HG02588 (cell line): ENCODE results near the gene GP2.
"Not testable (repeated sequence)": the region's sequence is repeated elsewhere in the genome, so short reads cannot be mapped to it uniquely, and the experiment has no call there.

ENCODE experiments used
- ATAC-seq: cut with Tn5 transposase; IDR thresholded peaks from one replicate; pipeline ENCODE4 v1.9.1; 2021; ENCODE audit warnings: mild to moderate bottlenecking, moderate library complexity; ENCODE audit not compliant: unreplicated experiment

GP2 gene

DNA sequence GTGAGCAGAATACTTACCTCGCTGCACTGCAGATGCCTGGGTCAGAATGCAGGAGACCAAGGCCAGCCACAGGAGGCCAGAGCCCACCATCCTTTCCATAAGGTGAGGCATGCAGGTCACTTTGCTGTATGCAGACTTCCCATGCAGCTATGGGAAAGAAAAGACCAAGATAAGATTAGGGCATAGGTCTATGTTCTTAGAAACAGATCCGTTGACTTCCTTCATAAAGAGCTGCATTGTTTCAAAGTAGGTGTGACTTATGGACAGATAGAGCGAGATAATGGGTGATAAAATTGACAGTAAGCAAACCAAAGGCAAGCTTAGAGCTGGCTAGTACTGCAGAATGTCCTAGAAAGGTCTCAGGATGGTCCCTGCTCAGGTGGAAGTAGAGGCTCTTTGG, 992 bp downstream of the GP2 start:
- ATAC-seq: no peak

DNA sequence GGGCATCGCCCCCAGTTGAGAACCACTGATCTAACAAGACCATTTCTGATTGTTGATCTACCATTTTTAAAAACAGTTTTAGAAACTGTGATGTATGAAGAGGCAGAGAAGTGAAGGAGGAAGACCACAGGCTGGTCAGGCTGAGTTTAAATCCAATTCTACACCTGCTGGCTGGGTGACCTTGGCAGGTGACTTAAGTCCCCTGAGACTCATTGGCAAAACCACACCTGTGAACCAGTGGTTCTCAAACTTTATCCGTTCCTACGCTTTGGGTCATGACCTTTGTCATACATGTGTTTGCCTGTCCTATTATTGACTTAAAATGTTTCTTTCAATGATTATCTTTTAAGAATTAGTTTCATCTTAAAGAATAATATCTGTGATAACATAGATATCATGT, 2.3 kb downstream of the GP2 start:
- ATAC-seq: no peak

DNA sequence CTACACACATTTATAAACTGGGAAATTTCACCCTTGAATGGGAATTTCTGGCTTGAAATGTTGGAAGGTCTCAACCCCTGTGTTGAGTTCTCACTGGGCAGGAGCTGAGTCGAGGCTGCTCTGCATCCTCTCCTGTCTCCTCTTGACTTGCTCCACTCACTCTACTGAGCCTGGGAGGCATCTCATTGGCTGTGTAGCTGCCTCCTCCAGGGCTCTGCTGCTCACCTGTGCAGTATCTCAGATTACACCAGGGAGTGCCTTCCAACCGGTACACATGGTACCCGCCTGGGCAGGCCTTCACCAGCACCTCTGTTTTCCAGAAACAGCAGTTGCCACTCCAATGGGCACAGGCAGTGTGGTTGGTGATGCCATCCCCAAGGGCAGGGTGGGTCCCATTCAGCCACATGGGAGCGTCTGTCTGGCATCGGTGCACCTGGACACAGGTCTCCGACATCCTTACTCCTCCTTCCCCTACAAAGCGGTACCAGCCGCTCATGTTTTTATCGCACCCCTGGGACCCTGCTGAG, 3.7 kb downstream of the GP2 start:
- no peak for ATAC-seq

DNA sequence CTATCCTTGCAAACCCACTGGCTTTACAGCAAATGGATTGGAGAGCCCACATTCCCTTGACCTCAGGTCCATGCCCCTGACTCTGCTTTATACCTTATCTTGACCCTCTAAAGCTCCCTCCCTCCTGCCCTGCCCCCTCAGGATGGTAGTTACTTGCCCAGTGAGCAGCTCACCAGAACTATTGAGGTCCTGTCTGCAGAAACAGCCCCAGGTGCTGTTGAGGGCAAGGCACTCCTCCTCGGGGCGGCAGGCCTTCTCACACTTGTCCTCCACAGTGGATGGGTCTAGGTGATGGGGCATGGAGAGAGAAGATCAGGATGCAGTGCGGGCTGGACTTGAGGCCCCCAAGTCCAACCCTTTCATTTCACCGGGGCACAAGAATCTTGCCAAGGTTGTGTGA, 4.6 kb downstream of the GP2 start:
- no peak for ATAC-seq

DNA sequence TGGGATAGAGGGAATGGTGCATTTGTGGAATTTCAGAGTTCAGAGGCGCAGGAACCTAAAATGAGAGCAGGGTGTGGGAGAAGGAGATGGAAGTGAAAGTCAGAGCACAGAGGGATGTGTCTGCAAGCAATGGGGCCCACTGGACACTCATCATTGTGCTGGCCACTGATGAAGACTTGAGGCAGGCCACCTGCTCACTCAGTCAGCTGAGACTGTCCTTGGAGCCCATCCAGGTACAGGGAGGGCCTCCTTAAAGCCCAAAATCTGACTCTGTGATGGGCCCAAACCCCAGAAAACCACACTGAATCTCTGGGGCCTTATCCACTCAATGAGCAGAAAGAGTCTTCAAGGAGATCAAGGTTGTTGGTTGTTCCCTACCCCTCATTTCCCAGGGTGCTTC, 5.6 kb downstream of the GP2 start:
- no peak for ATAC-seq

DNA sequence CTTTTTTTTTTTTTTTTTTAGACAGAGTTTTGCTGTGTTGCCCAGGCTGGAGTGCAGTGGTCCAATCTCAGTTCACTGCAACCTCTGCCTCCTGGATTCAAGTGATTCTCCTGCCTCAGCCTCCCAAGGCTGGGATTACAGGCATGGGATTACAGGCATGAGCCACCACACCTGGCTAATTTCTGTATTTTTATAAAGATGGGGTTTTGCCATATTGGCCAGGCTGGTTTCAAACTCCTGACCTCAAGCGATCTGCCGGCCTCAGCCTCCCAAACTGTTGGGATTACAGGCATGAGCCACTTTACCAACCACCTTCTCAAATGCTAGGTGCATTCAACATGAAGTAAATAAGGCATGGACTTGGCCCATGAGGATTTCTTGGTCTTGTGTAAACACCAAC, 6.3 kb downstream of the GP2 start:
- not testable (repeated sequence) for ATAC-seq

DNA sequence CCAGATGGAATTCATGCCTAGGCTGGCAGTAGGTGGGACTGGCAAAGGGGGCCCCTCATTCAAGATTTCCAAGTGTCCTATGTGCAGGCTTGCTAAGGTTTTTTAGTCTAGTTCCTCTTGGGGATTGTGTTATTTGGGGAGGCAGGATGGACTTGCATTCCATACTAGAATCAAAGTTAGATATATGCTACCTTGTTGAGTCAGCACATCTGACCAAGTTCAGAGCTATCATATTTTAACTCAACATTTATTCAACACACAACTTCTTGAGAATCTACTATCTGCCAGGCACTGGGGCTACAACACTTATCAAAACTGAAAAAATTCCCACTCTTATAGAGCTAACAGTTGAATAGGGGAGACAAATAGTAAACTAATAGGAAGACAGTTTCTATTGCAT, 6.7 kb downstream of the GP2 start:
- no peak for ATAC-seq

DNA sequence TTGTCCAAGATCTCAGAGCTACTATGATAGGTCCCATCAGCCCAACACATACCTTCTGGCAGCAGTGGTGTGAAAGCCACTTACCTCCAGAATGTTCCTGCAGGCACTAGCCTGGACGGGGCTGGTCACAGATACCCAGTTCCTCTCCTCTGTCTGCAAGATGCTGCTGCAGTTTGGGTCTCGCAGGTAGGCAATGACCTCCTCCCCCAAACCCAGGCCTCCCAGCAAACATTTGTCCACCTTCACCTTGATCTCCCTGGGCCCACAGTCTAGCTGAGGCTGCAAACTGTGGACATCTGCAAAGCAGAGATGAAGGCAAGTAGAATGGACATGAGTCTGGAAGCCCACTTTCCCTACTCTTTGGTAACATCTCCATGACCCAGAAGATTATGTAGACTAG, 7.1 kb downstream of the GP2 start:
- ATAC-seq: no peak

DNA sequence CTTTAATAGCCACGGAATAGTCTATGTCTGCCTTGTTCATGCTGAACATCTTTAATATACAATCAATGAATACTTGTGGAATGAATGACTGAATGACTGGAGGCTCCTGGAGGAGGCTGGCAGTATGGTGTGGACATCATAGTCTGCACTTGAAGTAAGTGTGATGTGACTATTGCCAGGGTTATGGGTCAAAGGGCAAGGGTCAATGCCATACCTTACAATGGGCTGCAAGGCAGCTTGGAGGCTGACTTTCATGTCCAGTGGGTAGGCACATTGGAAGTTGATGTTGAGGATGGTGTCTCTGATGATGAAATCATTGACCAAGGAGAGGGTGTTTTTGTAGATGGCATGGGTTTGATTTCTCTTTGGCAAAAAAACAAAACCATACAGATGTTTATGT, 7.9 kb downstream of the GP2 start:
- ATAC-seq: no peak

DNA sequence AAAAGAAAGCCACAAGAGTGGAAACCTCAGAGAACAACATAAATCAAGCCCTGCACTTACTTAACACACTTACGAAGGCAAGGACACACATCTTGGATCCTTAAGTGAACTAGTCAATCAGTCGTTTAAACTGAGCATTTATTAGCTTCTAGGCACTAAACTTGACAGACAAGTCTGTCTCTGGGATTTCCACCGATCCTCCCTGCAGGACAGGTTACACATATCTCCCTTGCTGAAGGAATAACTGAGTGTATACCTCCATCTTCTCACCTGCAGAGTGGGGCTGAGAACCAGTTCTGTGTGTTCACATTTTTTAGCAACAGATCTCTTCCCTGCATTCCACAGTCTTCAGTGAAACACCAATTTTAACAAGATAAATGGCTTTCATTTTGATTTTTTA, 8.9 kb downstream of the GP2 start:
- no peak for ATAC-seq

DNA sequence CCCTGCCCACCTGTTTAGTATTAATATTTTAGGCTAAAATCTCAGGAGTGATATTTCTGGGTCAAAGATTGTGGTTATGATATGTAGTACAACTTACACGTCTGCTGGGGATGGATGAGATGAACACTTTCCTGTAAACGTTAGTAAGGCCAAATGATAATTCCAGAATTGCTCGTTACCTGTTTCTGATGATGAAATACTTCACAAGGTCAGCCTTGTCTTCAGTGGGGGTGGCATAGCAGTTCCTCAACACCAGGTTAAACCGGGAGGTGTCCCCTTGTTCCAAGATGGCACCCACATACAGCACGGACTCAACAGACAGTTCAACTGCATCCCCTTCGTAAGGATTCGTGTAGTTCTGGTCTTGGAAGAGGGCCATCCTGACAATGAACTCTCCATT, 9.3 kb downstream of the GP2 start:
- ATAC-seq: no peak

DNA sequence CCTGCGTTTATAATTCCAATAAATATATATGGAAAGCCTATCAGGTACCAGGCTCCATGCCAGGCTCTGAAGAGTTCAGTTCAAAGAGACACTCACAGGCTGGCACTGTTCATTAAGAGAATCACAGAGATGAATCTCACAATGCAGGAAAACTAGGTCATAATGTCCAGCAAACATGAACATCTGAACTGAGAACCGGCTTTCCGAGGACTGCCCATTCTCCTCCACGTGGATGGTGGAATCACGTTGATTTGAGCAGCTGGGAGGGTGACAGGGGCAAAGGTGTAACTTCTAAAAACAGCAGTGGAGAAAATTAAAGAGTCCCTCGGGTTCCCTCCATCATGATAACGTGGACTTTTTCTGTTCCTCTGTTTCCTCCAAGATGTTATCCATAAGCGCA, 10.2 kb downstream of the GP2 start:
- ATAC-seq: no peak

DNA sequence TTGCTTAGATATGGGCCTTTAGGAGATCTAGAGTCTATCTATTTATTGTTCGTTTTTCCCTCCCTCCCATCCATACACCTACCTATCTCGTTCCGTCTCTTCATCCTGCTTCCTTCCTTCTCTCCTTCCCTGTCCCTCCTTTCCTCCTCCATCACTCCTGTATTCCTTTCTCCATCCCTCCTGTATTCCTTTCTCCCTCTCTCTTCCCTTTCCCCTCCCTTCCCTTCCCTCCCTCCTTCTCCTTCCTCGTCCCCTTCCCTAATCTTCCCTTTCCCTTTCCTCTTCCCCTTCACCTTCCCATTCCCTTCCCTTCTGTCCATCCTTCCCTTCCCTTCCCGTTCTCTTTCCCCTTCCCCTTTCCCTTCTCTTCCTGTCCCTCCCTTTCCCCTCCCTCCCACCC, 10.6 kb downstream of the GP2 start:
- no peak for ATAC-seq

DNA sequence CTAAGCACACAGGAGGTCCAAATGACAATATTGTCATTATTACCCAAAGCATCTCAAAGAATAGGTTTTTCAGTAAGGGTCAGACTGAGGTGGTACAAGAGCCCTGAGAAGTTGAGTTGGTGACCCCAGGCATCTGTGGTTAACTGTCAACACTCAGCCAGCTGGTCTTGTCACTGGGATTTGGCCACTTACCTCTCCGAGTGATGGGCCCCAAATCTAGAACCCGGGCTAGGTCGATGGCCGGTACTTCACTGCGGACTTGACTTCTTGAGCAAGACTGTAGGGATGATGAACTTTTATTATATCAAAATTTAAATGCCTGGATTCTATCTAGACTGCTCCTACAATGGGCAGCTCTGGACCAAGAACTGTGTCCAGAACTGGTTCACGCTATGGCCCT, 11.5 kb downstream of the GP2 start:
- ATAC-seq: no peak

DNA sequence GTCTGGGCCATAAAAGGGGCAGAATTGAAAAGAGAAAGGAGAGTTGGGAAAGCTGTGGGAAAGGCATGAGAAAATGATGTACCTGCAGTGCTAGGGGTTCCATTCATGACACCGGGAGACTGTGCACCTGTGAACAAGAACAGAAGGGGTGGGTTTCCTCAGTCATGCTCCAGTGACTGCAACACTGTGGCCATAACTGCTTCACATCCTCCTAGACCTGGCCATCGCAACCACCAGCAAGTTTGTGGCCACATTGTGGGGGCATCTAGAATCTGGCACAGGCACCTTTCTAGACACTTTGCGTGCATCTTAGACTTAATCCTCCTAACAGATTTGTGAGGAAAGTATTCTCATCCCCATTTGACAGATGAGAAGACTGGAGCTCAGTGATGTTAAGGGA, 12.7 kb downstream of the GP2 start:
- no peak for ATAC-seq

DNA sequence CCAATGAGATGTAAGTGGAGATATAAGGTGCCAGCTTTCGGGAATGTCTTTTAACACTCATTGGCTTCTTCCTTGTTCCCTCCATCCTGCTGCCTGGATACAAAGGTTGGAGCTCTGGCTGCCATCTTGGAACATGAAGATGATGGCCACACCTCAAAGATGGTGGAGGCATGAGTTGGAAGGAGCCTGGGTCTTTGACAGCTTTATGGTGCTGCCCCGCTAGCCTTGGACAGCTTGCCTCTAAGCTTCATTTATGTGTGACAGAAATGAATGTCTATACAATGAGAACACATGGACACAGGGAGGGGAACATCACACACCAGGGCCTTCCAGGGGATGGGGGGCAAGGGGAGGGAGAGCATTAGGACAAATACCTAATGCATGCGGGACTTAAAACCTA, 13.6 kb downstream of the GP2 start:
- ATAC-seq: no peak

DNA sequence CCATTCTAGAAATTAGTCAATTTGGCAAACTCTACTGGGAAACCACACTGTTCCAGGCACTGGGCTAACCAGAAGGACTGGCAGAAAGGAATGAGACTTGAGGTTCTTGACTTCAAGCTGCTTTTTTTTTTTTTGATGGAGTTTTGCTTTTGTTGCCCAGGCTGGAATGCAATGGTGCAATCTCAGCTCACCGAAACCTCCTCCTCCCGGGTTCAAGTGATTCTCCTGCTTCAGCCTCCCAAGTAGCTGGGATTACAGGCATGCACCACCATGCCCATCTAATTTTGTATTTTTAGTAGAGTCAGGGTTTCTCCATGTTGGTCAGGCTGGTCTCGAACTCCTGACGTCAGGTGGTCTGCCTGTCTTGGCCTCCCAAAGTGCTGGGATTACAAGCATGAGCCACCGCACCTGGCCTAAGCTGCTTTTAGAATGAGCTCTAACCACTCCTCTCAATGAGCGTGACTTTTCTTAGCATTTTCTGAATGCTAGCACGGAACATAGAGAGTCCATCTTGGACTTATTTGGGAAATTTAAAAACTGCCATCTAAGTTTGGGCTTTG, 14.7 kb downstream of the GP2 start:
- not testable (repeated sequence) for ATAC-seq

DNA sequence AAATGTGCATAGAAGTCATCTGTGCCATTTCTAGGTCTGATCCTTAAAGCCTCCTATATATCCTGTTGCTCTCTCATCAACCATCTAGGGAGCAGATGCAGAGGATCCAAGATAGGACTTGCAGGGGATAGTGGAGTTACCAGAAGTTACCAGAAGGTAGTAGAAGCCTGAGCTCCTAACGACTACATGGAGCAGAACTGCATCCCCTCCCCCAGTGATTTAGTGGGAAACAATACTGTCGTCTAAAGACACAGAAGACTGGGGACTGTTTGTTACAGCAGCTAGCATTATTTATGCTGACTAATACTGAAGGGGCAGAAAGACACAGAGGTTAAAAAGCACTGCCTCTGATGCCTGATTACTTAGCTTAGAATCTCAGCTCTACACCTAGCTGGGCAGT, 15.8 kb downstream of the GP2 start:
- no peak for ATAC-seq

DNA sequence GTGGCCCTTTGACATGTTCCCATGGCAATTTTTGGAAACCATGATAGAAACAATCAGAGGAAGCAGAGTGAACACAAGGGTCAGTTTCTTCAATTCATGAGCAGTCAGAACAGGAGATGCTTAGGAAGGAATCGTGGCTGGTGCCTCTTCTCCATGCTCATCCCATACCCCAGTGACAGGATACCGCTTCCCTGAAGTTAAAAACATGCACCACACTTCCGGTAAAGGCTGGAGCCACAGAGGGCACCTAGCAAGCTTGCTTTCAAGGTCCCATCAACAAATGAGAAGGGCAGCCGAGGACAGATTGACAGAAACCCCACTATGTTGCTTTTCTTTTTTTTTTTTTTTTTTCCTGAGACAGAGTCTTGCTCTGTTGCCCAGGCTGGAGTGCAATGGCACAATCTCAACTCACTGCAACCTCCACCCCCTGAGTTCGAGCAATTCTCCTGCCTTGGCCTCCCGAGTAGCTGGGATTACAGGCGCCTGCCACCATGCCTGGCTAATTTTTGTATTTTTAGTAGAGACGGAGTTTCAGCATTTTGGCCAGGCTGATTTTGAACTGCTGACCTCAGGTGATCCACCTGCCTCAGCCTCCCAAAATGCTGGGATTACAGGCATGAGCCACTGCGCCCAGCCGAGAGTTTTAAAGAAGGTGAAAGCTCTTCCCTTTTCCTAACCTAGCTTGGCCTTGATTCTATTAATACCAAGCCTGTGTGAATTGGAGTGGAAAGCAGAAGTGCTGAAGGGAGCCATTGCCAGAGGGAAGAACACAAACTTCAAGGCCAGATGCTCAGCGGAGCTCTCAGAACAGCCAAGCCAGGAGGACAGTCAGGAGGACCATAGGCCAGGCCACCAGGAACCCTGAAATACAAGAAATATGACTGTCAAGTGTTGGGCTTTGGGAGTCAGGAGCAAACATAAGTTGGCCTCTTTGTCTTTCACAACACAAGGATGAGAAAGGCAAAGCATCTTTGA, 16.6 kb downstream of the GP2 start:
- ATAC-seq: no peak

DNA sequence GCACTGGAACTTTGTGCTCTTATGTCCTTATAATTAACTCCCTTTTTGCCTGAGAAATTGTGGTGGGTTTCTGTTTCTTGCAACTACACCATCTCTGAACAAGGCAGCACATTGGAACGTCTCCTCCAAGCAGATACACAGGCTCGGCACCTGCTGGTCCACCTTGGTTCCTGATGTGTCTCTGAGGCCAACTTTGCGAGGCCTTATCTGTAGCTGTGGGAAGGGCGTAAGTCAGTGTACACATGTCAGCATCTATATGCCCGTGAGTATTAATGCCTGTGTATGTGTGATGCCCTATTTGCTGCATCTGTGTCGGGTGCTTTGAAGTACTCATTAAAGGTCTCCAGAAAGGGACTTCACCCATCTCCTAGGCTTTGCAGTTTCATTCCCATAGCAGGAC, 17.5 kb downstream of the GP2 start:
- no peak for ATAC-seq

DNA sequence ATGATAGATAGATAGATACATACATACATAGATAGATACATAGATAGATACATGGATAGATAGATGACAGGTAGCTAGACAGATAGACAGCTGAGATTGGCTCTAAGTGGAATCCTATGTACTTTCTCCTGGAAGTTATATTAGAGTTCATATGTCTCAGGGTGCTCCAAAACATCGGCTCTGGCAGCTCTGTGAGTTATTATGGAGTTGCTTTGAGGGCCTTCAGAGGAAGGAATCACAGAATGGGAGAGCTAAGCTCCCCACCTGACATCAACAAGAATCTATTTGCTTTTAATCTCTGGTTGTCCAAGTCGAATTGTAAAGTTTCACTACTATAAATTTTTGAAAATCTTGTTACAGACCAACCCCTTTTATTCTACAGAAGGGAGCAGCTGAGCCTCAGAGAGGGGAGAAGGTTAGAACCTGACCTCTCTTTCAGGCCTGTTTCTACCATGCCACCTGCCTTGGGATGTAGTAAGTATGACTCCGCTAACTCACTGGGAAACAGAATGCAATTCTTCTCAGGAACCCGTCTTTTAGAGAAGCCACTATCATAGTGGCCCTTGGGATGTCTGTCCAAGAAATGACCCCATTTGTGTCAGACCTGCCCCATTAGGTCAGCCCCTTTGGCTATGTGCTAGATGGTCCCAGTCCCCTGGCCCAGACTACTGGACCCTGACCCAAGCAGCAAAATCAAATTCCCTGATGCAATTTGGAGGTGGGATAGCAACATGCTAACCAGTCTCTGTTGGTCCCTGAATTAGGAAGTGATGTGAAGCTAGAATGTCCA, 18.3 kb downstream of the GP2 start:
- ATAC-seq: no peak

DNA sequence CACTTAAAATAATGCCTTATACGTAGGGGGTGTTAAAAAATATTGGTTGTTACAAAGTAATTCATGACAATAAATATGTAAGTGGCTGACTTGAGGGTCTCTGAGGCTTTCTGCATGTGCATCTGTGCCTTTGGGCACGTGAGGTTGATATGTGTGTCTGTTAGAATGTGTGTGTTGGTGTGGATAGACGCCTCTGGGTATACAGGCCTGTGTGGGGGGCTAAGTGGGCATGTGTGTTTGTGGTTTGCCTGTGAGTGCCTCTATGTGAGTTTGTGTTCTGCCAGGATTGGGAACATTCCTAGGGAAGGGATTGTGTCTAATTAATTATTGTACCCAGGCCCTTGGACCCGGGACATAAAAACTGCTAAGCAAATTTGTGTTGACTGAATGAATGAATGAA, 19.0 kb downstream of the GP2 start:
- no peak for ATAC-seq
